ENCODE data around the gene FNBP1.
A peak's percentile ranks its signal among the peaks of the same experiment; 100 is the strongest.
"Not testable (repeated sequence)": the region's sequence is repeated elsewhere in the genome, so short reads cannot be mapped to it uniquely, and the experiment has no call there.

FNBP1 gene

GRCh38 chr9:129995409-129996160 is 47.4 kb downstream of the FNBP1 start:
- Histone ChIP-seq H3K4me3 (replicated peaks; ENCODE audit: insufficient read depth, low read length) (no peak overlapping the region), H3K27me3 (ENCODE audit: insufficient read depth, poor library complexity, severe bottlenecking) (no peaks in the 10 kb centered on the region), H3K27ac (replicated peaks) (peak overlapping the region; percentile 36; the same call in 1 of the 2 replicates)
- peak; percentile 54 to 66 for DNase-seq (ENCODE audit: low read depth in 1 of 2, low spot score in 1 of 2)
- TF ChIP-seq SPI1 (IDR thresholded peaks at IDR 0.05; ENCODE audit: borderline replicate concordance, low read depth) (peak; percentile 80), GABPA (IDR thresholded peaks at IDR 0.05; ENCODE audit: low read depth) (no peak), POLR2AphosphoS5 (IDR thresholded peaks at IDR 0.05; ENCODE audit: low read depth) (no peak)

GRCh38 chr9:129994882-129995281 is 48.1 kb downstream of the FNBP1 start:
- no peak overlapping the region for H3K4me3 ChIP-seq (replicated peaks; ENCODE audit: insufficient read depth, low read length)
- H3K27me3 ChIP-seq (ENCODE audit: insufficient read depth, poor library complexity, severe bottlenecking), result no peaks in the 10 kb centered on the region
- TF ChIP-seq POLR2AphosphoS5 (IDR thresholded peaks at IDR 0.05; ENCODE audit: low read depth) (no peak), GABPA (IDR thresholded peaks at IDR 0.05; ENCODE audit: low read depth) (no peak), SPI1 (IDR thresholded peaks at IDR 0.05; ENCODE audit: borderline replicate concordance, low read depth) (no peak), REST (IDR thresholded peaks at IDR 0.05; ENCODE audit: insufficient replicate concordance, low read depth) (no peak), CTCF (IDR thresholded peaks at IDR 0.05; ENCODE audit: insufficient read depth, low read length) (no peak)
- no peak overlapping the region for H3K27ac ChIP-seq (replicated peaks)
- DNase-seq (ENCODE audit: low read depth in 1 of 2, low spot score in 1 of 2), result no peak

- DNase-seq (ENCODE audit: low read depth in 1 of 2, low spot score in 1 of 2); H3K27ac ChIP-seq (replicated peaks); H3K4me3 ChIP-seq (replicated peaks; ENCODE audit: insufficient read depth, low read length); H3K27me3 ChIP-seq (ENCODE audit: insufficient read depth, poor library complexity, severe bottlenecking): not testable (repeated sequence)
Measured at GRCh38 chr9:129991139-129991538, 51.9 kb downstream of the FNBP1 start.

GRCh38 chr9:129990269-129991010 is 52.5 kb downstream of the FNBP1 start:
- TF ChIP-seq CTCF (IDR thresholded peaks at IDR 0.05; ENCODE audit: insufficient read depth, low read length) (no peak), SPI1 (IDR thresholded peaks at IDR 0.05; ENCODE audit: borderline replicate concordance, low read depth) (peak; percentile 73; the same call in 1 of the 2 replicates)
- Histone ChIP-seq H3K4me3 (replicated peaks; ENCODE audit: insufficient read depth, low read length) (no peak overlapping the region), H3K27ac (replicated peaks) (no peak overlapping the region), H3K27me3 (ENCODE audit: insufficient read depth, poor library complexity, severe bottlenecking) (no peaks in the 10 kb centered on the region)
- peak in 1 of 2 experiments; percentile 79 for DNase-seq (ENCODE audit: low read depth in 1 of 2, low spot score in 1 of 2)

- Histone ChIP-seq H3K27me3 (ENCODE audit: insufficient read depth, poor library complexity, severe bottlenecking) (no peaks in the 10 kb centered on the region), H3K27ac (replicated peaks) (no peak overlapping the region), H3K4me3 (replicated peaks; ENCODE audit: insufficient read depth, low read length) (no peak overlapping the region)
- no peak for DNase-seq (ENCODE audit: low read depth in 1 of 2, low spot score in 1 of 2)
- TF ChIP-seq SPI1 (IDR thresholded peaks at IDR 0.05; ENCODE audit: borderline replicate concordance, low read depth) (no peak), POLR2AphosphoS5 (IDR thresholded peaks at IDR 0.05; ENCODE audit: low read depth) (no peak), GABPA (IDR thresholded peaks at IDR 0.05; ENCODE audit: low read depth) (no peak), CTCF (IDR thresholded peaks at IDR 0.05; ENCODE audit: insufficient read depth, low read length) (no peak), REST (IDR thresholded peaks at IDR 0.05; ENCODE audit: insufficient replicate concordance, low read depth) (no peak)
Measured at GRCh38 chr9:129989740-129990139, 53.2 kb downstream of the FNBP1 start.
